Left ventricle myocardium inferior (tissue), 1 donor: ENCODE measurements around the gene TEX264. TPM values are rescaled to one million over a fixed set of nuclear protein-coding genes. Genes with fewer than 3 reads are reported as not detected.

Source experiments
- DNase-seq: peaks from one replicate; pipeline ENCODE4 v3.0.0-alpha.2; 2020
- H3K27ac ChIP-seq: fragments of 200-600 bp; replicated peaks from 2 replicates; pipeline ENCODE4 v1.8.0; 2021
- H3K27me3 ChIP-seq: fragments of 200-600 bp; 2 replicates; pipeline ENCODE4 v1.8.0; 2021; ENCODE audit warnings: low read depth
- H3K36me3 ChIP-seq: fragments of 200-600 bp; 2 replicates; pipeline ENCODE4 v1.8.0; 2021
- H3K4me1 ChIP-seq: fragments of 200-600 bp; 2 replicates; pipeline ENCODE4 v1.8.0; 2021
- H3K4me3 ChIP-seq: fragments of 200-600 bp; 2 replicates; pipeline ENCODE4 v1.8.0; 2021; ENCODE audit warnings: mild to moderate bottlenecking, moderate library complexity
- H3K9me3 ChIP-seq: fragments of 200-600 bp; replicated peaks from 2 replicates; pipeline ENCODE4 v1.8.0; 2021
- CTCF ChIP-seq: fragments of 200-600 bp; IDR thresholded peaks from 2 replicates; pipeline ENCODE4 v1.8.0; 2021; ENCODE audit warnings: antibody characterized with exemption, mild to moderate bottlenecking, borderline replicate concordance
- intact Hi-C: fragments of 100-400 bp; cut with micrococcal nuclease; formaldehyde crosslinking; loops from one replicate; pipeline ENCODE4 v1.11.0; 2022
- total RNA-seq: library from RNA; stranded (reverse); fragmentation: NEBNext Ultra II Directional; extraction: Animal tissue kit (Norgen Biotek cat#: 25700); gene quantifications from one replicate; pipeline ENCODE4 v1.2.1, GENCODE V29; 2021
- donor health status: DM: no; HTN: yes; CAD: no; lungs with severe emphysema.

Gene TEX264
- total RNA-seq, 1 donor from 2014 or later = 33.9 TPM

GRCh38 chr3:51712963-51713362 lies 41.9 kb downstream of the TEX264 start:
- no peaks in the 10 kb centered on the region for H3K9me3 ChIP-seq
- H3K27ac ChIP-seq = no peak overlapping the region
- no peaks in the 10 kb centered on the region for H3K4me1 ChIP-seq
- H3K27me3 ChIP-seq = no peaks in the 10 kb centered on the region
- no peak for TF ChIP-seq CTCF
- intact Hi-C loops = no loop called here
- DNase-seq = no peak
- no peak overlapping the region for H3K4me3 ChIP-seq
- H3K36me3 ChIP-seq = no peaks in the 10 kb centered on the region

- DNase-seq = no peak
- H3K4me3 ChIP-seq = no peak overlapping the region
- intact Hi-C loops = no loop called here
- no peak for TF ChIP-seq CTCF
- H3K27me3 ChIP-seq = no peaks in the 10 kb centered on the region
- no peaks in the 10 kb centered on the region for H3K9me3 ChIP-seq
- no peak overlapping the region for H3K27ac ChIP-seq
- H3K36me3 ChIP-seq = no peaks in the 10 kb centered on the region
- no peaks in the 10 kb centered on the region for H3K4me1 ChIP-seq
Measured at GRCh38 chr3:51715231-51715976, 44.4 kb downstream of the TEX264 start.

- intact Hi-C loops = no loop called here
- Histone ChIP-seq H3K4me1 (no peaks in the 10 kb centered on the region), H3K36me3 (no peaks in the 10 kb centered on the region), H3K4me3 (no peak overlapping the region), H3K9me3 (no peaks in the 10 kb centered on the region), H3K27me3 (no peaks in the 10 kb centered on the region), H3K27ac (no peak overlapping the region)
- TF ChIP-seq CTCF = no peak
- DNase-seq = no peak
Measured at GRCh38 chr3:51715977-51716294, 44.9 kb downstream of the TEX264 start.

GRCh38 chr3:51716805-51717204 lies 45.8 kb downstream of the TEX264 start:
- H3K27me3 ChIP-seq = no peaks in the 10 kb centered on the region
- H3K4me3 ChIP-seq = no peak overlapping the region
- TF ChIP-seq CTCF = no peak
- H3K9me3 ChIP-seq = no peaks in the 10 kb centered on the region
- no peaks in the 10 kb centered on the region for H3K4me1 ChIP-seq
- intact Hi-C loops = no loop called here
- no peaks in the 10 kb centered on the region for H3K36me3 ChIP-seq
- no peak overlapping the region for H3K27ac ChIP-seq
- no peak for DNase-seq

- Histone ChIP-seq H3K9me3 (no peaks in the 10 kb centered on the region), H3K27ac (no peak overlapping the region), H3K4me3 (no peak overlapping the region), H3K27me3 (no peaks in the 10 kb centered on the region), H3K36me3 (no peaks in the 10 kb centered on the region), H3K4me1 (no peaks in the 10 kb centered on the region)
- no peak for TF ChIP-seq CTCF
- DNase-seq = no peak
- intact Hi-C loops = no loop called here
Measured at GRCh38 chr3:51717446-51717845, 46.4 kb downstream of the TEX264 start.

- intact Hi-C loops = no loop called here
- DNase-seq = no peak
- TF ChIP-seq CTCF = no peak
- Histone ChIP-seq H3K27me3 (no peaks in the 10 kb centered on the region), H3K36me3 (no peaks in the 10 kb centered on the region), H3K4me3 (no peak overlapping the region), H3K9me3 (no peaks in the 10 kb centered on the region), H3K4me1 (no peaks in the 10 kb centered on the region), H3K27ac (no peak overlapping the region)
Measured at GRCh38 chr3:51717947-51718346, 46.9 kb downstream of the TEX264 start.
